ENCODE data around the gene CCDC187.

Gene CCDC187

GRCh38 chr9:136311051-136312008 is 7.4 kb upstream of the CCDC187 start:
- no peak for DNase-seq (ENCODE audit: low spot score)

- DNase-seq (ENCODE audit: low spot score) = no peak
Measured at GRCh38 chr9:136310273-136311030, 6.6 kb upstream of the CCDC187 start.

- no peak for DNase-seq (ENCODE audit: low spot score)
Measured at GRCh38 chr9:136309806-136310220, 5.9 kb upstream of the CCDC187 start.

GRCh38 chr9:136309101-136309801 is 5.4 kb upstream of the CCDC187 start:
- no peak for DNase-seq (ENCODE audit: low spot score)

- DNase-seq (ENCODE audit: low spot score) = no peak
Measured at GRCh38 chr9:136308702-136309053, 4.8 kb upstream of the CCDC187 start.

- DNase-seq (ENCODE audit: low spot score) = no peak
Measured at GRCh38 chr9:136308006-136308701, 4.3 kb upstream of the CCDC187 start.

GRCh38 chr9:136307215-136307750 is 3.4 kb upstream of the CCDC187 start:
- no peak for DNase-seq (ENCODE audit: low spot score)

- DNase-seq (ENCODE audit: low spot score) = no peak
Measured at GRCh38 chr9:136306211-136307208, 2.6 kb upstream of the CCDC187 start.

GRCh38 chr9:136305804-136306203 is 1.9 kb upstream of the CCDC187 start:
- no peak for DNase-seq (ENCODE audit: low spot score)

GRCh38 chr9:136304981-136305380 is 1.1 kb upstream of the CCDC187 start:
- DNase-seq (ENCODE audit: low spot score) = no peak

GRCh38 chr9:136304456-136304855 is 562 bp upstream of the CCDC187 start:
- DNase-seq (ENCODE audit: low spot score) = no peak

GRCh38 chr9:136303066-136303824 is 649 bp downstream of the CCDC187 start:
- no peak for DNase-seq (ENCODE audit: low spot score)

- no peak for DNase-seq (ENCODE audit: low spot score)
Measured at GRCh38 chr9:136302527-136302926, 1.4 kb downstream of the CCDC187 start.

GRCh38 chr9:136300866-136301265 is 3.0 kb downstream of the CCDC187 start:
- no peak for DNase-seq (ENCODE audit: low spot score)

- no peak for DNase-seq (ENCODE audit: low spot score)
Measured at GRCh38 chr9:136300016-136300545, 3.8 kb downstream of the CCDC187 start.

GRCh38 chr9:136299541-136299940 is 4.4 kb downstream of the CCDC187 start:
- no peak for DNase-seq (ENCODE audit: low spot score)

- no peak for DNase-seq (ENCODE audit: low spot score)
Measured at GRCh38 chr9:136299116-136299515, 4.8 kb downstream of the CCDC187 start.

GRCh38 chr9:136297766-136298735 is 5.8 kb downstream of the CCDC187 start:
- no peak for DNase-seq (ENCODE audit: low spot score)

Data from kidney capillary endothelial cell (primary cell).